Inferior parietal cortex (tissue), 1 donor: ENCODE measurements around the gene PPP6R1.

Source experiments
- DNase-seq: peaks from one replicate; pipeline ENCODE4 v3.0.0-alpha.2; 2016; ENCODE audit errors: extremely low spot score

The PPP6R1 gene

GRCh38 chr19:55279770-55280643, 21.2 kb upstream of the PPP6R1 start, which contains the start of gene HSPBP1:
Gene HSPBP1, minus strand, starts transcription at chr19:55280110. Its CDS starts 502 bp downstream, at chr19:55279608.
- peak; percentile 95 for DNase-seq

GRCh38 chr19:55279340-55279739, 20.5 kb upstream of the PPP6R1 start:
- DNase-seq: no peak

DNA sequence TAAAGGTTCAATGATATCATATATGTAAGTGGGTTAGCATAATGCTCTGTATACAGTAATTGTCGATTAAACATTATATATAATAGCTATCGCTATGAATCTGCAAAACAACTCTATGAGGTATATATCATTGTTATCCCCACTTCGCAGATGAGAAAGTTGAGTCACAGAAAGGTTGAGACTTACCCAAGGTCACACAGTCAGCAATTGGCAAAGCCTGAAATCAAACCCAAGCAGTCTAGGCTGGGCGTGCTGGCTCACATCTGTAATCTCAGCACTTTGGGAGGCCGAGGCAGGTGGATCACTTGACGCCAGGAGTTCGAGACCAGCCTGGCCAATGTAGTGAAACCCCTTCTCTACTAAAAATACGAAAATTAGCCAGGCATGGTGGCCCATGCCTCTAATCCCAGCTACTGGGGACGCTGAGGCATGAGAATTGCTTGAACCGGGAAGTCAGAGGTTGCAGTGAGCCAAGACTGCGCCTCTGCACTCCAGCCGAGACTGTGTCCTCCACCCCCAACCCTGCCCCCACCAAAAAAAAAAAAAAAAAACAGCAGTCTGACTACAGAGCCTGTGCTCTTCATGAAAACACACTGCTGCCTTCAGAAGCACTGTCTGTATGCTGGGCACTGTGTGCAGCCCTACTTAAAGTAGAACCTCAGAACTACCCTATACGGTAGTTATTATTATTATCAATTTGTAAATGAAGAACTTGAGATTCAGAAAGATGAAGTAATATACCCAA, 19.7 kb upstream of the PPP6R1 start:
- no peak for DNase-seq

DNA sequence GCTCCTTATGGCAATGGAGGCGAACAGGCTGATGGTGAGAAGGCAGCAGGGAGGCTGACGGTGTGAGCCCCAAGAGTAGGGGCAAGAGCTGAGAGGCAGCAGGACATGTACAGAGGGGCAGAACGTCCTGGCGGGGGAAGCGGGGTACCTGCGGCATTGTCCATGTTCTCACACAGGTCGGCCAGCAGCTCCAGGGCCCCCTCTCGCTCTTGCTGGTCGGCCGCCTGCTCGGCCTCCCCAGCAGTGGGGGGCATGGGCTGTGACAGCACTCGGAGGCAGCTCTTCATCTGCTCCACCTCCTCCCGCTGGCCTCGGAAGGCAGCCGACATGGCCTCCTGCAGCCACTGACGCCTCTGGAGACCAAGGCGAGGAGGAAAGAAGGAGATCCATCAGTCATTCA, 18.7 kb upstream of the PPP6R1 start:
- no peak for DNase-seq

GRCh38 chr19:55276720-55277430, 18.1 kb upstream of the PPP6R1 start:
- DNase-seq: no peak

GRCh38 chr19:55275851-55276719, 17.3 kb upstream of the PPP6R1 start:
- no peak for DNase-seq

DNA sequence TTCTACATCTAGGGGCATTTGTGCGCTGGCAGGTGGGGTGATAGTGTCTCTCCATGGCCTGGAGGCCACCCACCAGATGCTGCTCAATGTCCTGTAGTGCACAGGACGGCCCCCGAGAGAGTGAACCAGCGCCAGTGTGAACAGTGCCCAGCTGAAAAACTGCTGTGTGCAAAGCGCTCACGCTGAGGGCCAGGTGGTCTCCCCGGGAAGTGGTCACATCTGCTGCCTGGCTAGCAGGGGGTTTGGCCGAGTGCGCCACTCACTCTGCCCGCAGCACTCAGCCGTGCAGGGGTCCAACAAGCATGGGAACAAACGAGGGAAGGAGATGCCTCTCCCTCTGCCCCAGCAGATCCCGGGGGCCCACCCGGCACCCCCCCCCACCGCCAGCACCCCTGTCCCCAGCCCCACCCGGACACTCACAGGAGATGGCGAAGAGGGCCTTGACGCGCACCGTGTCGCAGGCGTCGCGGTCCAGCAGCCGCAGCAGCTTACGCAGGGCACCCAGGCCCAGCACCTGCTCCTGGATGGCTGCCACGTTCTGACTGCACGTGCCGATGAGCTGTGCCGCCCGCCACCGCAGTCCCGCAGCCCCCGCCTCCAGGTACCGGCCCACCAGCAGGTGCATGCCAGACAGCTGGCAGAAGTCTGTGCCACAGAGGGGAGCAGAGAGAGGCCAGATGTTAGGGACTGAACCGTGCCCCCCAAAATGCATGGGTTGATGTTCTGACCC, 15.3 kb upstream of the PPP6R1 start:
- DNase-seq: no peak

DNA sequence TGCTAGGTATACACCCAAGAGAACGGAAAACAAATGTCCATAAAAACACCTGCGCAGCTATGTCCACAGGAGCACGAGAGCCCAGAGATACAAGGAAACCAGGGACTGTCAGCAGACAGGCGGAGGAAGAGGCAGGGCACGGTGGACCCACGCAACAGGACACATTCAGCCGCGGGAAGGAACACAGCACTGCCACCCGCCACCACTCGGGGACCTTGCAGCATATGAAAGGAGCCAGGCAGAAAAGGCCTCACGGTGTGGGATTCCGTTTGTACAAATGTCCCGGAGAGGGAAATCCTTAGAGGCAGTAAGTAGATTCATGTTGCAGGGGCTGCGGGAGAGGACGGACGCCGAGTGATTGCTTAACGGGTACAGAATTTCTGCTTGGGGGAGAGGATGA, 13.3 kb upstream of the PPP6R1 start:
- no peak for DNase-seq

GRCh38 chr19:55270172-55270942, 11.5 kb upstream of the PPP6R1 start:
- DNase-seq: no peak

DNA sequence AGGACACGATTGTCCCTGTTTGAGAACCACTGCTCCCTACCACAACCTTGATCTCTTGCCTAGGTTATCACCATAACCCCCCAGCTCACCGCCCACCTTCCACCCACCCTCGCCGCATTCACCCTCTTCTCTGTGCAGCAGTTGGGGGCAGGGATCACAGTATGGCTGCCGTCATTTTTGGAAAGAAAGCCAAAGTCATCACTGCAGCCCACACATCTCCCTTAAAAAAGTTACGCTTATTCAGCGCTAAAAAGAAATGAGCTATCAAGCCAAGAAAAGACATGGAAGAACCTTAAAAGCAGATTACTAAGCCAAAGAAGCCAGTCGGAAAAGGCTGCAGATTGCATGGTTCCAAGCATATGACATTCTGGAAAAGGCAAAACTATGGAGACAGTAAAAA, 10.5 kb upstream of the PPP6R1 start:
- DNase-seq: peak; percentile 62

DNA sequence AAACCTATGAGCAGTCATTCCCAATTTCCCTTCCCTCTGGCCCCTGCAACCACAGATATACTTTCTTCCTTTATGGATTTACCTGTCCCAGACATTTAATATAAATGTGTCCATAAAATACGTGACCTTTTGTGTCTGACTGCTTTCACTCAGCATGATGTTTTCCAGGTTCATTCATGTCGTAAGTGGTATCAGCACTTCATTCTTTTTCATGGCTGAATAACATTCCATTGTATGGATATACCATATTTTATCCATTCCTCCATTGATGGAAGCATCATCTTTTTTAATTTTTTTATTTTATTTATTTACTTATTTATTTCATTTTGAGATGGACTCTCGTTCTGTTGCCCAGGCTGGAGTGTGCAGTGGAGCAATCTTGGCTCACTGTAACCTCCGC, 8.0 kb upstream of the PPP6R1 start:
- DNase-seq: no peak

DNA sequence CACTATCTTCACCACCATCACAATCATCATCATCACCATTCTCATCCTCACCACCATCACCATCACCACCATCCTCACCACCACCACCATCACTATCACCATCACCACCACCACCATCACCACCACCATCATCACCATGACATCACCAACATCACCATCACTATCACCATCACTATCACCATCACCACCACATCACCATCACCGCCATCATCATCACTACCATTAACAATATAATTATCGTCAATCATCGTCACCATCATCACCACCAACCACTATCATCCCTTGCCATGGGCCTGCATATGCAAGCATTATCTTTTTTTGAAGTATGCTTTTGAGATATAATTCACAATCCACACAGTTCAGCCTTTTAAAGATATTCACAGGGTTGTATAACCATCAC, 7.6 kb upstream of the PPP6R1 start:
- DNase-seq: no peak

DNA sequence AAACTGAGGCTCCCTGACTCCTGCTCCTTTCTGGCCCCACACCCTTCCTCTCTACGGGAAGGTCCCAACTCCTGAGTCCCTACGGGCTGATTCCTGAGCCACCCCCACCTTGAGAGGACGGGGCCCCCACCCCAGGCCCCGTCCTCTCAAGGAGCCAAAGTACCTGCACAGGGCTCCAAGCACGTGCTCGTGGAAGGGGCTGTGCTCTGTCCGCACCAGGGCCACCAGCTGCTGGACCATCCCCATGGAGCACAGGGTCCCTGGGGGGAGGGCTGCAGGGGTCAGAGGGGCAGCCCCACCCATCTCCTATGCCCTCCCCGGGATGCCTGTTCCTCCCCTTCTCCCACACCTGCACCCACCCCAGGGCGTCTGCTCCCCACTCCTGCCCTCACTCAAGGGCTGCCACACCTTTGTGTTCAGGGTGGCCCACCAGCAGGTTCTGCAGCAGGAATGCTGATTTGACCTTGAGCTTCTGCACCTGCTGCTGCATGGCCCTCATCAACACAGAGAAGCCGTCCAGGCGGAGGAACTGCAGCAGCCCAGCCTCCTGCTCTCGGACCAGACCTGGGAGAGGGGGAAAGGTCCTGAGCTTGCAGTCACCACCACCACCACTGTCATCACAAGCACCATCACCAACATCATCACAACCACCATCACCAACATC, 7.0 kb upstream of the PPP6R1 start:
- no peak for DNase-seq

GRCh38 chr19:55265173-55265572, 6.4 kb upstream of the PPP6R1 start:
- DNase-seq: no peak

DNA sequence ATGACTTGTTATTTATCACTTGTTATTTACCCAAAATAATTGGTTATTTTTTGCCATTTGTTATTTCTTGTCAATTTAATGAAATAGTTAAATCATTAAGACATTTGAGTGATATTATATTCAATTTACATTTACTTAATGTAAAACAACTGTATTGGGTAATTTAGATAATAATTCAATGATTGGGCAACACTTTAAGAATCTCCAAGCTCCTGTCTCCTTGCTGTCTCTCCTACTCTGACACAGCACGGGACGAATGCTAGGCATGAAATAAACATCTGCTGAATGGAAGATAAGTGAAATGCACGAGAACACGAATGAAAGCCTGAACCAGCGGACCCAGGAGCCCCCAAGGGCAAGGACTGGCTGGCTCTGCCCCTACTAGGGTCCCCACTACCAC, 5.7 kb upstream of the PPP6R1 start:
- no peak for DNase-seq

DNA sequence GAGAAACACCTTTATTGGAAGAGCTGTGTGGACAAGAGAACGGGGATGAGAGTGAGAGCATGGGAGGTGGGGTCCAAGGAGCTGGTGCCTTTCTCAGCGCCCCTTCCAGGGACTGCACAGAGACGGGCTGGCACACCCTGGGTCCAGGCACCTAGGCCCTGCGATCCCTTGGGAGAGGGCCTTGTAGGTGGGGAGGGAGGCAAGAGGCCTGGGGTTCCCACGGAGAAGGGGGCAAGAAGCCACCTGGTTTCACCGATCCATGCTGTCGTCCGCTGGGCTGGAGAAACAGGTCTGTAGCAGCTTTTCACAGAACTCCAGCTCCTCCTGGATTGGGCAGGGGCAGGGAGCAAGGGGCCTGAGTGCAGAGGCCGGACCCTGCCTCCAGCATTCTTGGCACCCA, 3.5 kb upstream of the PPP6R1 start:
- DNase-seq: no peak

GRCh38 chr19:55261671-55262126, 2.9 kb upstream of the PPP6R1 start:
- no peak for DNase-seq

DNA sequence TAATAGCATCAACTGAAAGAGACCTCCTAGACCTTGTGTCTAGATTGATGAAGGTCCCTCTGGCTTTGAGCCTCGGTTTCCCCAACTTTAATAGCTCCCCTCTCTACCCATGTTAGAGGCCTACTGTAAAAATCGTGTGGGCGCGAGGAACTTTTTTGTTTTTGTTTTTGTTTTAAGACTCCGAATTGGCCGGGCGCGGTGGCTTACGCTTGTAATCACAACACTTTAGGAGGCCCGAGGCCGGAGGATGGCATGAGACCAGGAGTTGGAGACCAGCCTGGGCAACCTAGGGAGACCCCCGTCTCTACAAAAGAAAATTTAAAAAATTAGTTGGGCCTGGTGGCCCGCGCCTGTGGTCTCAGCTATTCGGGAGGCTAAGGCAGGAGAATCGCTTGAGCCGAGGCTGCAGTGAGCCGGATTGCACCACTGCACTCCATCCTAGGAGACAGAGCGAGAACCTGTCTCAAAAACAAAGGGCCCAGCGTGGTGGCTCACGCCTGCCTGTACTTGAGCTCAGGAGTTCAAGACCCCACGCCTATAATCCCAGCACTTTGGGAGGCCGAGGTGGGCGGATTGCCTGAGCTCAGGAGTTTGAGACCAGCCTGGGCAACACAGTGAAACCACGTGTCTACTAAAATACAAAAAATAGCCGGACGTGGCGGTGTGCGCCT, 858 bp upstream of the PPP6R1 start:
- no peak for DNase-seq

DNA sequence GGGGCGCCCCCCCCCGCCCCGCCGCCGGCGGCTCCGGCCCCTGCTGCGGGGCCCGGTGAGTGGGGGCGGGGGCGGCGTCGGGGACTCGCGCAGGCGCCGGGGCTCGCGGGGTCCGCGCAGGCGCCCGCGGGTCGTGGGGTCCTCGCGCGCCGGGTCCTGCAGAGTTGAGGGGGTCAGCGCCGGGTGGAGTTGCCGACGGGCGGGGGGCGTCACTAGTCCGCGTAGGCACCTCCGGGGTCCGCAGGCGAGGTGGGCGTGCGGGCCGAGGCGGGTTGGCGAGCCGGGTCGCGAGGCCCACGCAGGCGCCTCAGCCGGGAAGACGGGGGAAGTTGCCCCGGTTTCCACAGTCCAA, 365 bp downstream of the PPP6R1 start:
- no peak for DNase-seq
